DND-41 (cell line): ENCODE data around the gene SH3RF3.

ENCODE experiments used
- CTCF ChIP-seq: IDR thresholded peaks from 2 replicates; pipeline ENCODE4 v1.5.1; 2012; ENCODE audit warnings: borderline replicate concordance, low read length, moderate library complexity, mild to moderate bottlenecking; ENCODE audit not compliant: poor library complexity, severe bottlenecking; ENCODE audit errors: extremely low read depth
- EZH2 ChIP-seq: IDR thresholded peaks from 3 replicates; pipeline ENCODE4 v1.6.1; 2012; ENCODE audit warnings: borderline replicate concordance, low read depth, mild to moderate bottlenecking, moderate library complexity, low read length, inconsistent platforms; ENCODE audit not compliant: severe bottlenecking

- TF ChIP-seq CTCF (no peak), EZH2 (no peak)
Measured at GRCh38 chr2:109375656-109376055, 246.7 kb downstream of the SH3RF3 start.
